Measurements from ENCODE around the gene CST5.
"Not testable (repeated sequence)": the region's sequence is repeated elsewhere in the genome, so short reads cannot be mapped to it uniquely, and the experiment has no call there.

CST5 gene

DNA sequence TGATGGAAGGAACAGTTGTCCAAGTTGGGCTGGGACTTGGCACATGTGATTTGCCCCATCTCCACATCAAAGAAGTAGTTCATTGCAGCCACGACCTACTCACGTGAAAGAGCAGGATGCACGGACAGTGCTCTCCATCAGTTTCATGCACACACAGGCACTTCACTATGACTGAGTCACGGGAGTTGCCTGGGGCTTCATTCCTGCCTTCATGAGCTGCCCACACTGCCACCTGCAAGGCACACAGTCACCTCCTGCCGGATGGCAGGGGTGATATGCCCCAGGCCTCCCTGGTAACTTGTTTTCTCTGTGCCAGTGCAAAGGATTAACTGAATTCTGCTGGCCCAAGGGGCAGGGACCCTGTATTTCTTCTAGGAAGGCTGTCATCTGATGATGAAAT is 22.8 kb downstream of the CST5 start:
- in situ Hi-C loops (cut with MboI; ENCODE audit: low sequenced_read_pairs) = no loop called here

DNA sequence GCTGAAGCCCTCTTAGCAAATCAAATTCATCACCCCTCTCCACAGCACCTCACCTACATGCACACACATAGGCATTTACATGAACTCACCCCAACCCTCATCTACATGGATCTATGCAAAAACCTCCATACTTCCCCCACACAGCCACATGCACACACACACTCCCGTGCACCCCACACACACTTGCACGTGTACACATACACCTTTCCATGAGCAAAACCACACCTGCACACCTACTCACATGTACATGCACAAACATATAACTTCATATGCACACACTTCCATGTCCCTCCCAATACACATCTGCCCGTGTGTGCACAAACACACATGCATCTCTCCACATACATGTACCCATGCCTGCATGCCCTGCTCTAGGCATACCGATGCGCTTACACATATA is 23.3 kb downstream of the CST5 start:
- in situ Hi-C loops (cut with MboI; ENCODE audit: low sequenced_read_pairs) = no loop called here

DNA sequence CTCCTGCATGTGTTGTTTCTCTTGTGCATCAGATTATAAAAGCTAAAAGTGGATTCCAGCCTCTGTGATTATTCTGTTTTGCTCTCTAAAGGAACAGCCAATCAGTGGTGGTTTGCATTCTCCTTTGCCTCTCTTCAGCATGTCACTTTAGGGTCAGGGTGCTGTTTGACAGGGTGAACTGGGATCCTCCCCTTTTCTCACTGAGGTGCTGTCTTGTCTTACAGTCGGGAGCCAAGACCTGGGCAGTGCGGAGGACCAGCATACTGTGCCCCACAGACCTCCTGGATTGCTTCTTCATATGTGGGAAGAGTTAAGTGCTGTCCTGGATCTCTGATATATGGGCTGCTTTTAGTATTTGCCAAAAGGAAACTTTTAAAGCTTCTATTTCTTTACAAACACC is 37.9 kb downstream of the CST5 start:
- in situ Hi-C loops (cut with MboI; ENCODE audit: low sequenced_read_pairs) = no loop called here

DNA sequence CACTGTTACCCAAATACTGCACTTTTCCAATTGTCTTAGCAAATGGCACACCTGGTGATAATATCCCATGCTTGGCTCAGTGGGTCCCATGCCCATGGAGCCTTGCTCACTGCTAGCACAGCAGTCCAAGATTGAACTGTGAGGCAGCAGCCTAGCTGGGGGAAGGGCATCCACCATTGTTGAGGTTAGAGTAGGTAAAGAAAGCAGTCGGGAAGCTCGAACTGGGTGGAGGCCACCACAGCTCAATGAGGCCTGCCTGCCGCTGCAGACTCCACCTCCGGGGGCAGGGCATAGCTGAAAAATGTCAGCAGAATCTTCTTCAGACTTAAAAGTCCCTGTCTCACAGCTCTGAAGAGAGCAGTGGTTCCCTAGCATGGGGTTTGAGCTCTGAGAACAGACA is 43.8 kb downstream of the CST5 start:
- in situ Hi-C loops (cut with MboI; ENCODE audit: low sequenced_read_pairs) = no loop called here

DNA sequence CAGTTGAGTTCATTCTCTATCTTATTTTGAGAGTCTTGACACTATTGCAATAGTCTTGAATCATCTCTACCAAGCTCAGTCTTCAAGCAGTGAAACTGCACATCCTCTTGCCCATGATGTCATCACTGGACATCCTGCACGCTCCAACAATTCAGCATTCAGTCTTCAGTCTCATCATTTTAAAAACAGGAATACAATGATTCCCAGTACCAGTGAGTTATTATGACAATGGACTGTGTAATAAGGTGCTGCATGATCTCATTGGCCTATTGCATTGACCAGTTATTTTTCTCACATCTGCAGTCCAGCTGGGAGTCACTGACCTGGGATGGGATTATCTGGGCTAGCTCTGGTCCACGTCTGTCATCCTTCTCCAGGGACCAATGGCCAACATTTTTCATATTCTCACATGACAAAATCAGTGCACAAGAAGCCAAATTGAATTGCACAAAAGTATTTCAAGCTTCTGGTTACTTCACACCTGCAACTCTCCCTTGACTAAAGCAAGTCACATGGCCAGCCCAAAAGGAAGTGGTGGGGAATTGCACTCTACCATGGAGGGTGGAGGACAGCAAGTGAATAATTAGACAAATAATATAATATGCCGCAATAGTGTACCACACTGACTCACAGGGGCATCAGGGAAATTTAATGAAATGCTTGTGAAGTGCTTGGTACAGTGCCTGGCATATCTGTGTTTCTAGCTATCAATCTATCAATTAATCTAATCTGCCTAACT is 46.6 kb downstream of the CST5 start:
- in situ Hi-C loops (cut with MboI; ENCODE audit: low sequenced_read_pairs) = no loop called here

DNA sequence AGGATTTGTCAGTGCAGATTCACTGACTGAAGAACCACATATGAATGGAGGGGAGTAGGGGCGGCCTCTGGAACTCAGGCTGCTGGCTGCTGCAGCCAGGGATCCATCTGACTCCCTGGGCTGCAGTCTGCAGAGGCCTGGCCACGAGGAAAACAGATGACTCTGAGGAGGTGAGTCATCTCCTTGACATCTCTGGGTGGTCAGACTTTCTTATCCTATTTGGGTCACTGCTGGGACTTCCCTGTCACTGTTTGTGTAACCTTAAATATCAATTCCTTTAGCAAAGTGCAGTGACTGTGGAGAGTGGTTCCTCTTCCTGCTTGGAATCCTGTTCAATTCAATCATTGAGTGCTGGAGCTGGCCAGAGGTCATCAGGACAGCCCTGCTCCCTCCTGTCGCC is 47.6 kb downstream of the CST5 start:
- in situ Hi-C loops (cut with MboI; ENCODE audit: low sequenced_read_pairs) = not testable (repeated sequence)

DNA sequence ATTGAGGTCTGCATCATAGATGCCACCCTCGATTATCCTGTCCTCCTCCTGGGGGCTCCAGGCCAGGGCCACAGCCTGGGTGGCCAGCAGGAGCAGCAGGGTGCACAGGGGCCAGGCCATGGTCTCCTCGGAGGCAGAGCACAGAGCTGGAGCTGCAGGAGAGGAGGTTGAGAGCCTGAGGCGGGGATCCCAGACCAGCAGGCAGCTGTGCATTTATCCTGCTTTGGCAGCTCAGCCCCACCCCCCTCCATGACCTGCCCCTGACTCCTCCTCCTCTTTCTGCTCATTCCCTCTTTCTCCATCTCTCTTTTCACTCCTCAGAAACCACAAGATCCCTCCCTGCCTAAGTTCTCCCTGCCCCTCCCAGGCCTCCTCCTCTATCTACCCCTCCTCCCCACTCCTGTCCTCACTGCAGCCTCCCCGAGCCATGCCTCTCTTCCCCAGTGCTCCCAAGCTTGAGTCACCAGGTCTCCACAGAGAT is 53.0 kb downstream of the CST5 start, which contains the start of gene CST2:
CST2 (minus strand) TSS at position 189 of the 481 bp plus-strand sequence; CDS start at position 120, 69 bp downstream.
- in situ Hi-C loops (cut with MboI; ENCODE audit: low sequenced_read_pairs) = no loop called here

Measured in hTERT RPE-1 (cell line).